NT2/D1 (cell line): ENCODE measurements around the gene FRMD4B.

Experiments used
- DNase-seq: peaks from one replicate; pipeline ENCODE4 v3.0.0-alpha.2; 2011; ENCODE audit warnings: low read depth, low spot score
- H3K27me3 ChIP-seq: 2 replicates; pipeline ENCODE4 v1.6.0; 2011; ENCODE audit warnings: mild to moderate bottlenecking; ENCODE audit not compliant: insufficient read length, insufficient read depth
- H3K36me3 ChIP-seq: 2 replicates; pipeline ENCODE4 v1.6.1; 2011; ENCODE audit warnings: mild to moderate bottlenecking, low read length, mixed read lengths; ENCODE audit not compliant: insufficient read depth, insufficient read length
- H3K4me1 ChIP-seq: 2 replicates; pipeline ENCODE4 v1.5.1; 2011; ENCODE audit not compliant: insufficient read depth, insufficient read length
- H3K4me3 ChIP-seq: 2 replicates; pipeline ENCODE4 v1.5.1; 2011; ENCODE audit warnings: low read depth; ENCODE audit not compliant: insufficient read length
- H3K9ac ChIP-seq: 2 replicates; pipeline ENCODE4 v1.6.0; 2011; ENCODE audit warnings: low read depth; ENCODE audit not compliant: insufficient read length
- H3K9me3 ChIP-seq: 2 replicates; pipeline ENCODE4 v1.5.1; 2011; ENCODE audit warnings: mild to moderate bottlenecking, low read length; ENCODE audit not compliant: insufficient read depth
- SUZ12 ChIP-seq: IDR thresholded peaks from 2 replicates; pipeline ENCODE4 v1.6.1; 2011; ENCODE audit not compliant: insufficient read length, insufficient read depth; ENCODE audit errors: extremely low read depth
- YY1 ChIP-seq: IDR thresholded peaks from 2 replicates; pipeline ENCODE4 v1.6.1; 2011; ENCODE audit not compliant: insufficient read length, insufficient read depth
- ZNF274 ChIP-seq: IDR thresholded peaks from 2 replicates; pipeline ENCODE4 v1.6.1; 2011; ENCODE audit warnings: mild to moderate bottlenecking, low read depth, low read length

FRMD4B gene

DNA sequence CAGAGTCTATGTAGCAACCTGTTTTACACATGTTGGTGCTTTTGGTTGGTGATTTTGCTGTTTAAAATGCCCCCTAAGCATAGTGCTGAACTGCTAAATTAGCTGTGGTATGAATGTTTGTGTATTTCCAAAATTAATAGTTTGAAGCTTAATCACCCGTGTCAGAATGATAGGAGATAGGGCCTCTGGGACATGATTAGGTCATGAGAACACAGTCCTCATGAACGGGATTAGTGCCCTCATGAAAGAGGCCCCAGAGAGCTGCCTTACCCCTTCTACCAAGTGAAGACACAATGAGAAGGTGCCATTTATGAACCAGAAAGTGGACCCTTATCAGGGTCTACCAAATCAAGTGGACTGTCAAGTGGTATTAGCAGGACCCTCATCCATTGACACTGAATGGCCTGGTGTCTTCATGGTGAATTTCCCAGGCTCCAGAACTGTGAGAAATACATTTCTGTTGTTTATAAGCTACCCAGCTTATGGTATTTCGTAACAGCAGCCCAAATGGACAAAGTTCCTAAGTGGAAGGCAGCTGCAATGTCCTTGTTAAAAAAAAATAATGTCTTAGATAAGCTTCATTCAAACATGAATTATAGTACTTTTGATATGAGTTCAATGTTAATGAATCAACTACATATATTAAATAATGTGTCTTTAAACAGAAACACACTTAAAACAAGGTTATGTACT lies 37.7 kb upstream of the FRMD4B start:
- no peaks in the 10 kb centered on the region for H3K4me1 ChIP-seq
- H3K9me3 ChIP-seq: no peaks in the 10 kb centered on the region
- H3K4me3 ChIP-seq: no peak overlapping the region
- no peaks in the 10 kb centered on the region for H3K27me3 ChIP-seq
- DNase-seq: no peak
- TF ChIP-seq ZNF274 (no peak), SUZ12 (no peak), YY1 (no peak)
- no peaks in the 10 kb centered on the region for H3K36me3 ChIP-seq
- no peak overlapping the region for H3K9ac ChIP-seq

DNA sequence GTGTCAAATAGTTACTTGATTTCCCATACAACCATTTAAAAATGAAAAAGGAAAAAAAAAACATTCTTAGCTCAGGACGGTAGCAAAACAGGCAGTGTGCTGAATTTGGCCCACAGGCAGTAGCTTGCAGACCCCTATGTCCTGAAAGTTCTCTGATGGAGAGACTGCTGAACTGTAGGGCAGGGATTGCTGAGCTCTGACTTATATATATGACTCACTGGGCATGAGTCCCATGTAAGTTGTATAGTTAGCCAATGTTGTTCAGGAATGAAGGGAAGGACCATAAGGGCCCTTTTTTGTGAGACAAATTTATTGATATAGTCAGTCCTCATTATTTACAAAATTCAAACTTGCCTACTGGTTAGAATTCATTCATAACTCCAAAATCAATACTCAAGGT lies 36.9 kb upstream of the FRMD4B start:
- H3K4me1 ChIP-seq: no peaks in the 10 kb centered on the region
- TF ChIP-seq SUZ12 (no peak), YY1 (no peak), ZNF274 (no peak)
- no peaks in the 10 kb centered on the region for H3K36me3 ChIP-seq
- H3K9ac ChIP-seq: no peak overlapping the region
- no peak overlapping the region for H3K4me3 ChIP-seq
- no peaks in the 10 kb centered on the region for H3K27me3 ChIP-seq
- no peaks in the 10 kb centered on the region for H3K9me3 ChIP-seq
- no peak for DNase-seq

DNA sequence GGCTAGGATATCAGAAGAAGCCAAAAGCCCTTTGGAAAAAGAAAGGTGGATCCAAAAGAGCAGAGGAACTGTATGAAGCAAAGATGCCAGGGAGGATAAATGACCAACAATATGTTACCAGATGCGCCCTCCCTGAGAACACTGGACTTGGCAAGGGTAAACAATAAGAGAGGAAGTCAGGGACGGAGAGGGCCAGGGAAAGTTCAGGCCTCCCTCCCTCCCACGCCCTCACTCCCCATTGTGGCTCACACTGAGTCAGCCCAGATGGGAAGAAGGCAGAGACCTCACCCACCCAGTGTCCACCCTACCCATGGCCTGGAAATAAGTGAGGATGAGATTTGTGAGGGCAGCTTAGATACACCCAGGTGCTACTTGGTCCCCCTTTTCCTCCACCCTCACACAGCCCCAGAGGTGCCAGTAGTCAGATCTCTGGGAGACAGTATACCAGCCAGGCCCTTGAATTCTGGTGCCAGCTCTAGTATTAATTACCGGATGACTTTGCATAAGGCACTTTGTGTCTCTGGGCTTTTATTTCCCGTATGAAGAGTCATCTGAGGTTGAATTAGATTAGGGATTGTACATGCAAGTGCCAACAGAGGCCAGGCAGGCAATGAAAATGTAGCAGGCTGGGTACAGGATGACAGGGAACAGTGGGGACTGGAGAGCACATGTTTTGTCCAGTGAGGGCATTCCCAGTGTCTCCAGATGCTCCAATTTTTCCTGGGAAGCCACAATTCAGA lies 35.1 kb upstream of the FRMD4B start:
- DNase-seq: no peak
- no peak overlapping the region for H3K4me3 ChIP-seq
- H3K36me3 ChIP-seq: no peaks in the 10 kb centered on the region
- no peaks in the 10 kb centered on the region for H3K4me1 ChIP-seq
- no peaks in the 10 kb centered on the region for H3K27me3 ChIP-seq
- TF ChIP-seq ZNF274 (no peak), SUZ12 (no peak), YY1 (no peak)
- no peaks in the 10 kb centered on the region for H3K9me3 ChIP-seq
- no peak overlapping the region for H3K9ac ChIP-seq

DNA sequence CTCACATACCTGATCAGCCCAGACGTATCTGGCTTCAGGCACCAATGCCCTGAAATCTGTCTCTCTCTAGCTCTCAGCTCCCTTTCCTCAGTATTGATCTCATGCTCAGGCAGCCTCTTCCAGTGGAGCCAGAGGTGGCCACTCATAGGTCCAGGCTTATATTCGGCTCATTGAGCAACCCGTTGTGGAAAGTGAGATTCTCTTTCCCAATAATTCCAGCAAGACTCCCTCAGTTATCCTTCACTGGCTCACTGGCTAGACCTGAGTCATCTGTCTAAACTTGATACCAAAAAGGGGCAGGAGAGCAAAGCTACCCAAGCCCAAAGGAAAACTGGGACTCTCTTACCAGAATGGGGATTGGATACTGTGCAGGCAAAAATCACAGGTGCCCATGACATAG lies 33.4 kb upstream of the FRMD4B start:
- no peak for TF ChIP-seq ZNF274
- TF ChIP-seq YY1: no peak
- TF ChIP-seq SUZ12: no peak
- no peak overlapping the region for H3K4me3 ChIP-seq
- no peak for DNase-seq
- no peaks in the 10 kb centered on the region for H3K27me3 ChIP-seq
- H3K9me3 ChIP-seq: no peaks in the 10 kb centered on the region
- no peaks in the 10 kb centered on the region for H3K36me3 ChIP-seq
- no peaks in the 10 kb centered on the region for H3K4me1 ChIP-seq
- H3K9ac ChIP-seq: no peak overlapping the region

DNA sequence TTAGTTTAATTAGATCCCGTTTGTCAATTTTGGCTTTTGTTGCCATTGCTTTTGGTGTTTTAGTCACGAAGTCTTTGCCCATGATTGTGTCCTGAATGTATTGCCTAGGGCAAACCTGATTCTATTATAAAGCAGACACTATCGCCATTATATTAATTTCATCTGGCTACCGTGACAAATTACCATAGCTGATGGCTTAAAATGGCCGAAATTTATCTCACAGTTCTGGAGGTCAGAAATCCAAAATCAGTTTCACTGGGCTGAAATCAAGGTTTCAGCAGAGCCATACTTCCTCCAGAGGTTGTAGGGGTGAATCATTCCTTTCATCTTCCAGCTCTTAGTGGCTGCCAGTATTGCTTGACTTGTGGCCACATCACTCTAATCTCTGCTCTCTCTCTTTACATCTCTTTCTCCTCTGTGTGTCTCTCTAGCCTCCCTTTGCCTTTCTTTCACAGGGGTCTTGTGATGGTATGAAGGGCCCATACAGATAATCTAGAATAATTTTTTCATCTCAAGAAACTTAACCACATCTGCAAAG lies 31.7 kb upstream of the FRMD4B start:
- no peaks in the 10 kb centered on the region for H3K36me3 ChIP-seq
- no peaks in the 10 kb centered on the region for H3K9me3 ChIP-seq
- no peak for TF ChIP-seq SUZ12
- no peak for TF ChIP-seq YY1
- TF ChIP-seq ZNF274: no peak
- H3K4me3 ChIP-seq: no peak overlapping the region
- DNase-seq: no peak
- no peaks in the 10 kb centered on the region for H3K27me3 ChIP-seq
- H3K4me1 ChIP-seq: no peaks in the 10 kb centered on the region
- H3K9ac ChIP-seq: no peak overlapping the region

DNA sequence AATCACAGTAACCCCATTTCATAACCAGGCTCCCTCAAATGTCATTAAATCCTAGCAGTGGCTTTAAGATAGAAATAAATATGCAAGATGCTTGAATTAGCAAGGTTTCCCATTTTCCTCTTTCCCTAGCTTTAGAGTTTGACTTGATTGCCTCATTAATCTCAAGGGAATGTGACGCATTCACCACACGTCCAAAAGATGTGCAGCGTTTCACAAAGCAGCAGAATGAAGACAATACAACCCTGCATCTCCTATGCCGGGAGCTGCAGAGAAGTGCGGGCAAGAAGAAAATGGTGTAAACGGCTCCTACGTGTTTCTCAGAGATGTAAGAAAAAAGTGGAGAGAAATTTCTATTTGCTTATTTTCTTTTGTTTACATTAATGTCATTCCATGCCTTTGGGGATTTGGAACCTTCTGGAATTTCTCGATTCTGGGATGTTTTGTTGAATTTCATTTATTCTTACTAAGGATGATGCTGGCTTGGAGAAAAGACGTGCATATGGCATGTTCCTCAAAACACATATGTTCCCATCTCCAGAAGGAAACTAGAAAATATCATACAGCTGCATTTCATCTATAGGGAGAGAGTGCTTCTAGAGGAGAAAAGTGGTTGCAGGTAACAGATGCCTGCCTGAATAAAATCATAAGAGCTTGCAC lies 27.8 kb upstream of the FRMD4B start:
- DNase-seq: no peak
- TF ChIP-seq YY1 (no peak), ZNF274 (no peak), SUZ12 (no peak)
- H3K36me3 ChIP-seq: no peaks in the 10 kb centered on the region
- no peaks in the 10 kb centered on the region for H3K27me3 ChIP-seq
- H3K9me3 ChIP-seq: no peaks in the 10 kb centered on the region
- H3K4me1 ChIP-seq: no peaks in the 10 kb centered on the region
- no peak overlapping the region for H3K9ac ChIP-seq
- H3K4me3 ChIP-seq: no peak overlapping the region

DNA sequence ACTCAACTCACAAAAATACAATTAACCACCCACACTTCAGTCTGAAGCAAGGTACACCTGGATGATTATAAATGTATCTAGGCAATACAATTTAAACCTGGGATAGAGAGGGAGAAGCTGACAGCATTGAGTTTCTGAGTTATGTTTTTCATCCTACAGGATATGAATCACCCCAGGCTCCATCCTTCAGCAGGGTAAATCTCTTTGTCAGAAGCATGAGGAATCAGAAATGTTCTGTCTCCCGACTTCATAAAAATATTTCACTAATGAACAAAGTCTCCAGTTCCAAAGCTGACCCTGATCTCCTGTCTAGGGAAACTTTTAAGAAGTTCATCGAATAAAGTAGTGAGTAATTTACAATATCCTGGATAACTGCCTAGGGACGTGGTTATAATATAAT lies 25.5 kb upstream of the FRMD4B start:
- DNase-seq: no peak

More for the DNA sequence above, 25.5 kb upstream of the FRMD4B start:
- H3K9ac ChIP-seq: no peak overlapping the region
- no peaks in the 10 kb centered on the region for H3K27me3 ChIP-seq
- no peaks in the 10 kb centered on the region for H3K36me3 ChIP-seq
- no peaks in the 10 kb centered on the region for H3K4me1 ChIP-seq
- no peak overlapping the region for H3K4me3 ChIP-seq
- H3K9me3 ChIP-seq: no peaks in the 10 kb centered on the region
- no peak for TF ChIP-seq ZNF274
- no peak for TF ChIP-seq SUZ12
- TF ChIP-seq YY1: no peak
